CD4-positive, alpha-beta T cell treated with Interleukin-17A for 4 hours (primary cell): Measurements from ENCODE around the gene TARM1.
"Not testable (repeated sequence)": the region's sequence is repeated elsewhere in the genome, so short reads cannot be mapped to it uniquely, and the experiment has no call there.

ENCODE experiments used
- DNase-seq: peaks from one replicate; pipeline ENCODE4 v3.0.0-alpha.2; 2020; ENCODE audit warnings: mixed read lengths

The TARM1 gene

GRCh38 chr19:54081032-54081431 is at the start of gene TARM1:
TSS of gene TARM1 (minus strand) at chr19:54081365. CDS start at chr19:54081340, 25 bp downstream.
- DNase-seq, result no peak

GRCh38 chr19:54129617-54129996 is 48.4 kb upstream of the TARM1 start:
- DNase-seq, result no peak

GRCh38 chr19:54128796-54129616 is 47.8 kb upstream of the TARM1 start:
- no peak for DNase-seq

- no peak for DNase-seq
Observed at GRCh38 chr19:54128441-54128725, 47.2 kb upstream of the TARM1 start.

- no peak for DNase-seq
Observed at GRCh38 chr19:54127688-54128440, 46.7 kb upstream of the TARM1 start.

GRCh38 chr19:54125713-54126112 is 44.5 kb upstream of the TARM1 start:
- no peak for DNase-seq

GRCh38 chr19:54124393-54124792 is 43.2 kb upstream of the TARM1 start:
- no peak for DNase-seq

GRCh38 chr19:54123682-54124081 is 42.5 kb upstream of the TARM1 start:
- DNase-seq, result no peak

- DNase-seq, result no peak
Observed at GRCh38 chr19:54121259-54121658, 40.1 kb upstream of the TARM1 start.

- DNase-seq, result peak; percentile 96
Observed at GRCh38 chr19:54115109-54116063, 34.2 kb upstream of the TARM1 start, which contains the start of the genes PRPF31 and TFPT. TSS of gene PRPF31 (plus strand) at chr19:54115754. CDS start at chr19:54118279, 2,525 bp downstream. TSS of gene TFPT (minus strand) at chr19:54115657. CDS start at chr19:54115269, 388 bp downstream.

- peak; percentile 66 for DNase-seq
Observed at GRCh38 chr19:54114340-54115108, 33.4 kb upstream of the TARM1 start.

- DNase-seq, result no peak
Observed at GRCh38 chr19:54109651-54110050, 28.5 kb upstream of the TARM1 start.

- DNase-seq, result no peak
Observed at GRCh38 chr19:54108496-54108895, 27.3 kb upstream of the TARM1 start.

GRCh38 chr19:54107876-54108490 is 26.8 kb upstream of the TARM1 start:
- DNase-seq, result no peak

GRCh38 chr19:54106716-54107115 is 25.6 kb upstream of the TARM1 start:
- DNase-seq, result no peak

- no peak for DNase-seq
Observed at GRCh38 chr19:54105796-54106195, 24.6 kb upstream of the TARM1 start.

GRCh38 chr19:54104998-54105715 is 24.0 kb upstream of the TARM1 start:
- DNase-seq, result no peak

GRCh38 chr19:54102421-54103169 is 21.4 kb upstream of the TARM1 start, which contains the start of gene NDUFA3:
TSS of gene NDUFA3 (plus strand) at chr19:54102855. CDS start at chr19:54102879, 24 bp downstream.
- DNase-seq, result peak; percentile 97

GRCh38 chr19:54100561-54100960 is 19.4 kb upstream of the TARM1 start, which contains the start of gene OSCAR:
TSS of gene OSCAR (minus strand) at chr19:54100803. CDS start at chr19:54100792, 11 bp downstream.
- no peak for DNase-seq

GRCh38 chr19:54099903-54100255 is 18.7 kb upstream of the TARM1 start:
- DNase-seq, result not testable (repeated sequence)
